ENCODE measurements around the gene FAM168B.
"Not testable (repeated sequence)": the region's sequence is repeated elsewhere in the genome, so short reads cannot be mapped to it uniquely, and the experiment has no call there.

FAM168B gene, protein sequence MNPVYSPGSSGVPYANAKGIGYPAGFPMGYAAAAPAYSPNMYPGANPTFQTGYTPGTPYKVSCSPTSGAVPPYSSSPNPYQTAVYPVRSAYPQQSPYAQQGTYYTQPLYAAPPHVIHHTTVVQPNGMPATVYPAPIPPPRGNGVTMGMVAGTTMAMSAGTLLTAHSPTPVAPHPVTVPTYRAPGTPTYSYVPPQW

DNA sequence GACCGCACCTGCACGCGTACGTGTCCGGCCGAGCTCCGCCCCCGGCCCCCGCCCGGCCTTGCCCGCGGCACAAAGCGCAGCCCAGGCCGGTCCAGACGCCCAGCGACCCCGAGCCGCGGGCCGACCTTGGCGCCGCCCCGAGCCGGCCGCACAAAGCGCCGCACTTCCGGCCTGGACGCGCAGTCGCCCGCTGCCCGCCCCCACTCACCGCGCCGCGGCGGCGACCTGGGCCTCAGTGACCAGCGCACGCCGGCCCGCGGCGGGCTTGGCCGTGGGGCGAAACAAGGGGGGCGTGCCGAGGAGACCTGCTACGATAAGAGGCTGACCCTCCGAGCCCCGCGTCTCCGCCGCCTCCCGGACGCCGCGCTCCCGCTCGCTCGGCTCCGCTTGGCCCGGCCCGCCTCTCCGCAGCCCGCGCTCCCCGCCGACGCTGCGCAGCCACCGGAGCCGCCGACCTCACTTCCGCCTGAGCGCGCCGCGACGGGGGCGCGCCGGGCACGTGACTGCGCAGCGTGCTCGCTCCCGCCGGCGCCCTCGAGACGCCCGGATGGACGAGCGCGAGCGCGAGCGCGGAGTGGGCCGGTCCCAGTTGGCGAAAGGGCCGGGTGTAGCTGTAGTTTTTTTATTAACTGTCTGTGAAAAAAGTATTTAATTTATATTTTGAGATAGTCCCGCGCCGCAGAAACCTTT lies at the start of gene FAM168B:
Gene FAM168B (minus strand): TSS at position 455 of the 690 bp plus-strand sequence. CDS start 10,814 bp downstream, outside the sequence.
- peak; percentile 85 for DNase-seq

DNA sequence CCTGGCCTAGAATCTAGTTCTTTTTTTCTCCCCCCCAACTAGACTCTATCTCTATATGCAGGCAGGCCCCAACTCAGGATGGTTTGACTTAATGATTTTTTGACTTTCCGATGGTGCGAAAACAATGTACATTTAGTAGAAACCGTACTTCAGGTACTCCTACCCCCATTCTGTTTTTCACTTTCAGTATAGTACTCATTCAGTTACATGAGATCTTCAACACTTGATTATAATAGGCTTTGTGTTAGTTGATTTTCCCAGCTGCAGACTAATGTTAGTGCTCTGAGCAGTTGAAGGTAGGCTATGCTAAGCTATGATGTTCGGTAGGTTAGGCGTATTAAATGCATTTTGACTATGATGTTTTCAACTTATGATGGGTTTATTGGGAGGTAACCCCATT lies 49.6 kb upstream of the FAM168B start:
- DNase-seq = no peak

DNA sequence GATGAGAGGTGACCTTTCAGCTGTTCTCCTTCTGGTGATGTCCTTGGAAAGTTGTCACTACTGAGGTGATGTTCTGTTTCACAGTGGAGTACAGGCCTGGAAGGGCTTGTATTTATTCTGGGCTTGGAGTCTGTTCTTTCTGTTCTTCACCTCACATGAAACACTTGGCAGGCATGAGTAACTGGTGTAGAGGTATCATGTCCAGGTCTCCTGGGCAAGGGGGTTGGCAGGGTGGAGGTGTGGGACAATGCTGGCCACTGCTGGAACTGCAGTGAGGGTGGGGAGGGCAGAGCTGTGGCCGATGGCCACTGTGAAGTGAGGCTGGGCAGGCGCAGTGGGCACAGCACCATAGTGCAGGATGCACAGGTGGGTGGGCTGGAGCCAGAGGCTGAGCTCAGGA lies 47.3 kb upstream of the FAM168B start:
- no peak for DNase-seq

DNA sequence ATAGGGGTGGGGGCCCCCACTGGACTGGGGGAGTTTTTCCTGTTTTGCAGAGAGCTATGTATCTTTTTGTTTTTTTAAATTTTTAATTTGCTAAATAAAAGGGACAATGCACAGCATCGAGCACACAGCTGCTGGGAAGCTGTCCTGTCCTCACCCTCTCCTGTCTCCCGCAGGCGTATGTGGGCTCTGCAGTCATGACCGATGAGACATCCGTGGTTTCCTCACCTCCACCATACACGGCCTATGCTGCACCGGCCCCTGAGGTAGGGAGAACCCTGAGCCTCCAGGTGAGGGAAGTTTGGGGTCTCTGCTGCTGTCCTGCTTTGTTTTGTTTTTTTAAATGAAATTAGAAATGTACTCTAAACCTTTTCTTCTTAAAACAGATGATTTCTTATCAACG lies 39.5 kb upstream of the FAM168B start:
- no peak for DNase-seq

DNA sequence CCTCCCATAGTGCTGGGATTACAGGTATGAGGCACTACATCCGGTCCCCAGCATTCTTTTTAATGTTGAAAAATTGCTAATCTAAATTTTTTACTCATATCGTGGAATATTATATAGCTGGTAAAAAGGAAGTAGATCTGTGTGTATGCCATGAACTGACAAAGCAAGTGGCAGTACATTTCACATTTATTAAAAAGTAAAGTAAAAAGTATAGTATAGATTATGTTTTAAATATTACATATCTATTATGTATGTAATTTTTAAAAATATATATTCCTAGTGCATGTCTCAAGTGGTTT lies 37.0 kb upstream of the FAM168B start:
- no peak for DNase-seq

DNA sequence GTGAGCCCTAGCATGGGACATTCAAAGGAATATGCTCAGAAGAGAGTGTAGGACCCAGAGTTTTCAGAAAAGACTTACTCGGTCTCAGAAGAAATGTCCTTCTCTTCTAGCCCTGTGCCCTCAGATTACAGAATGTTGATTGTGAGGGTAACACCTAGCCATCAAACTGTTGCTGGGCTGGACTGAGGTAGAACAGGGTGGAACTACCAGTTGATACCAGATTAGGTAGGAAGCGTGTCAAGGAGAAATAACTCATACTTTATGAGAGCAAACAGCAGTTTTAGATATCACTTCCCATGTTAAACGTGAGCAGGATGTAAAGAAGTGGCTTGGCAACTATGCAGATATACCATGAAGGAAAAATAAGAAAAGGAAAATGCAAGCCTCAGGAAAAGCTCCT lies 34.7 kb upstream of the FAM168B start:
- no peak for DNase-seq

DNA sequence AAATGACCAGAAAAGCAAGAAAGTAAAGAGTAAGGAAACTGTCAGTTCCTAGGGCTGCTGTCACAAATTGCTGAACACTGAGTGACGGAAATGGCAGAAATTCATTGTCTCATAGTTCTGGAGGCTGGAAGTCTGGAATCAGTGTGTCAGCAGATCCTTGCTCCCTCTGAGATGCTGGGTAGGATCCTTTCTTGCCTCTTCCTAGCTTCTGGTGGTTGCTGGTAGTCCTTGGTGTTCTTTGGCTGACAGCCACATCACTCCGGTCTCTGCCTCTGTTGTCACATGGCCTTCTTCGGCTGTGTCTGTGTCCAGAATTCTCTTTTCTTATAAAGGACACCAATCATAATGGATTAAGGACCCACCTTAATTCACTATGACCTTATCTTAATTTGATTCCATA lies 33.8 kb upstream of the FAM168B start:
- DNase-seq = no peak

DNA sequence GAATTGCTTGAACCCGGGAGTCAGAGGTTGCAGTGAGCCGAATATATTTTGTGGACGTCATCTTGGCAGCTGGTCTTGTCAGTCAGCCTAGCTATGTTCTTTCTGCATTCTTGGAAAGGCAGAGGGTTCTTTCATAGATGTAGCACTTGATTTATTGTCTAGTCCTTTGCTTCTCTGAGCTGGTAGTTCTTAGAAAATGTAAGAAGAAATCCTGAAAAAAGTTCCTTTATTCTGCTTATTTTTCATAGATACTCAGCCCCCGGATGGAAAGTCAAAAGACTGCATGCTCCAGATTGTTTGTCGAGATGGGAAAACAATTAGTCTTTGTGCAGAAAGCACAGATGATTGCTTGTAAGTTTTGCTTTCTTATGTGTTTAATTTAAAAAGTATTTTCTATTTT lies 33.2 kb upstream of the FAM168B start:
- DNase-seq = no peak

DNA sequence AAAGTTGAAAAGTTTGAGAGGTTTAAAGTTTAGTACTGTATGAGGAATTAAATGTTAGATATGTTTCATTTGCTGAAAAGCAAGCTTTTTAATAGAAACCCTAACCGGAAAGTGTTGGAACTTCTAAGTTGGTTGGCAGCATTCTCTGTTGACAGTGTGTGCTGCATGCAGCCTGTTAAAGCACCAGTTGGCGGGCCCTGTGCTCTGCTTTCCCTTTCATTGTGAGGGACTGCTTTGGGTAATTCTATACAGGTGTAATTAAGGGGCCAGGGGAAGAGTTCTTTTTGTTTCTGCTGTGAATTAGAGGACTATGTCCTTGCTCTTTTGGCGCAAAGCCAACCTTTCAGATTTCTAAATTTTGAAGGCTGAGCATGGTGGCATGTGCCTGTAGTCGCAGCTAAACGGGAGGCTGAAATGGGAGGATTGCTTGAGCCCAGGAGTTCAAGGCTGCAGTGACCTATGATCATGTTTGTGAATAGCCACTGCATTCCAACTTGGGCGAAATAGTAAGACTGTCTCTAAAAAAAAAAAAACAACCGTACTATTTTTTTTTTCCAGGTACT lies 32.0 kb upstream of the FAM168B start:
- DNase-seq = no peak

DNA sequence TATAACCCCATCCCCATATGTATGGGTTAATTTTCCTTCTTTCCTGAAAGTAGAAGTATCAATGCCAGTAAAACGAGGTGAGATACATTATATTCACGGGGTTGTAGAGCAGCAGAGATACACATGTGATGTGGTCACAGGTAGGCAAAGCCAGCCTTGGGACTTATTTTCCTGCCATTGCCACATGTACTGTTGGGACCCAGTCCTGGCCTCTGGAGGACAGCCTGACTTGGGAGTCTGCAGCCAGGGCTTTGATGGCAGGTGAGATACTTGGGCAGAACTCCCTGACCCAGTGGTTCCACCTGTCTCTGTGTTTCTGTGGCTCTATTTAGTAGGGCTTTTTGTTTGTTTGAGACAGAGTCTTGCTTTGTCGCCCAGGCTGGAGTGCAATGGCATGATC lies 29.9 kb upstream of the FAM168B start:
- DNase-seq = no peak

DNA sequence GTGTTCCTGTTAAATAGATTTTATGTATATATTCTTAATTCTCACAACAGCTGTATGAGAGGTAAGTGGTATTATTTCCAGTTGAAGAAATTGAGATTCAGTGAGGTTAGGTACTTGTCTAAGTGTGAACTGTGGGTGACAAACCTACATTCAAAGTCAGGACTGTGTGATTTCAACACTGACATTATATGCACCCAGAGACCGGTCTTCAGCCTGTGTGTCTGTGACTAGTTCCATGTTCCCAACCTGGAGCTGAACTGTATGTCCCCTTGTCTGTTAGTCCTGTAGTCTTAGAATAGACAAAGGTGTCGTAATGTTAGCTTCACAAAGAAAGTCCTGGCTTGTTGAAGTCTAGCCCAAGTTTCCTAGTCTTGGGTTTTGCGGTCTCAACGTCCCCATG lies 29.2 kb upstream of the FAM168B start:
- DNase-seq = no peak

DNA sequence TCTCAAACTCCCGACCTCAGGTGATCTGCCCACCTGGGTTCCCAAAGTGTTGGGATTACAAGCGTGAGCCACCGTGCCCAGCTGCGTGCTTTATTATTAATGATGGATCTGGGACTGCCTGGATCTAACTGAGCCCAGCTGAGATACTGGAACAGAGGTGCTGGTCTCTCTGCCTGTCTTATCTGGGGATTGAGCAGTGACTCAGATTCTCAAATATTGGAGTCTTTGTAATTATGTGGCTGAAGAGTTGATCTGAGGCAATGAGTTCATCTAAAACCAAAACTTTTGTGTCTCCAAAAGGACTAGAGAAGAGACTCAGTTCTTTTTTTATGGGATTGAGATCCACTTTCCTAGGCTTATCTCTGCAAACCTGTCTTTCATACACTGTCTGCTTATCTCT lies 28.2 kb upstream of the FAM168B start:
- no peak for DNase-seq

DNA sequence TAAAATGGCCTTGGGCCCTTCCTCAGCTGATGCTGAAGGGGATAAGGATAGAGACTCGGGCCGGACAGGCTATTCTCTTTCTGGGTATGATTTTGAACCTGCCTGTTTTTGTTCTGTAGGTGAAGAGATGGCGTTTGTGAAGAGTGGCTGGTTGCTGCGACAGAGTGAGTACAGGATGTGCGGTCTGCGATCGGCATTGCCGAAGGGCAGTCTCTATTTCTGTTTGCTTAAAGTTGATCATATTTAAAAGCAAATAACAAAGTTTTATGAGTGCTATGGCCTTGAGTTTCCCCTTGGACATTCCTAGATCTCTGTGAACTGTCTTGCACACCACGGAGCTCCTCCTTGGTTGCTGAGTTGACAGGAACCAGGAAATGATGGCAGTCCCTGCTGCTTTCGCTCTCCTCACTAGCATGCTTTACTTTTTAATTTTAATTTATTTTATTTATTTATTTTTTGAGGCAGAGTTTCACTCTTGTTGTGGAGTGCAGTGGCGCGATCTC lies 27.6 kb upstream of the FAM168B start:
- no peak for DNase-seq

DNA sequence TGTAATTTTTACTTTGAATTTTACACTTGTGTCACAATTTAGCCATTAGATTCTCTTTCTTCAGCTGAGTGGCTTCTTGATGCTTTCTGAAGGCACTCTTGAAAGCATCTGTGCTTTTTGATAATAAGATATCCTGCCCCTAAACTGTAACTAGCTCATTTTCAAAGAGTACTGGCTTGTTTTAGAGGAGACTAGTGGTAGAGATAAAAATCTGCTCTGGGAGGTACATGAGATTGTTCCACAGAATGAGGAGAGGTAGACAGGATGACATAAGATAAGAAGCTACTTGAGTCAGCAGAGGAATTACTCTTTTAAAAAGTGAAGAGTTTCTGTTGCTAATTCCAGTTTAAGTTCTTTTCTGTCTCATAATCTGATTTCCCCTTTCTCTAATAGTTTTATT lies 22.5 kb upstream of the FAM168B start:
- no peak for DNase-seq

DNA sequence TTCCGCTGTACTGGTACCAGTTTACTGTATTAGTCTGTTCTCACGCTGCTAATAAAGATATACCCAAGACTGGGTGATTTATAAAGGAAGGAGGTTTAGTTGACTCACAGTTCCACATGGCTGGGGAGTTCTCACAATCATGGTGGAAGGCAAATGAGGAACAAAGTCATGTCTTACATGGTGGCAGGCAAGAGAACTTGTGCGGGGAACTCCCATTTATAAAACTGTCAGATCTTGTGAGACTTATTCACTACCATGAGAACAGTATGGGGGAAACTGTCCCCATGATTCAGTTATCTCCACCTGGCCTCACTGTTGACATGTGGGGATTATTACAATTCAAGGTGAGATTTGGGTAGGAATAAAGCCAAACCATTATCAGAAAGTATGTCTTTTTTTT lies 21.7 kb upstream of the FAM168B start:
- not testable (repeated sequence) for DNase-seq

DNA sequence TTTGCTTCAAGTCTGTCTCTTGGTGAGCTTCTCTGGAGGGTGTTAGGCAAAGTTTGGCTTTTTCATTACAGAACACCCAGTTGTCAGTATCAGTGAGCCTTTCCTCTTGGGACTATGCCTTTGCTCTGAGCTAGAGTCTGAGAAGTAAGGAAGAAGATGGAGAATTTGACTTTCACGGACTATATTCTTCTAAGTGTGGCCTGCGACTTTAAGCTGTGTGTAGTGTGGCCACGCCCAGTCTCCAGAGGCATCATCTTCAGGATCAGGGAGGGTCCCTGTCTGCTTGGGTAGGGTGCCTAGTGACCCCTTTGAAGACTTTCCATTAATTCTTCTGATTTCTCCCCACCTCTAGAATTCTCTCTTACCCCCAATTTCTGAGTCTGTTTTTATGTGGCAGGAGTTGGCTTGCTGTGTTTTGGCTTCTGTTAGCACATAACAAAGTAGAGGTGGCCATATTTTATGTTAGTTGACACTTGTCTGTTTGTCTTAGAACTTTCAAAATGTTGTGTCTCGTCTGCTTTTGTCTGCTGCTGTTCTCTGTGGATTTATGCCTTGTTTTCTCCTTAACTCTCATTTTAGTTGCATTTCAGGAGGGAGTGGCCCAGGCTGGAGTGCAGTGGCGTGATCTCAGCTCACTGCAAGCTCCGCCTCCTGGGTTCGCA lies 20.4 kb upstream of the FAM168B start:
- DNase-seq = no peak

DNA sequence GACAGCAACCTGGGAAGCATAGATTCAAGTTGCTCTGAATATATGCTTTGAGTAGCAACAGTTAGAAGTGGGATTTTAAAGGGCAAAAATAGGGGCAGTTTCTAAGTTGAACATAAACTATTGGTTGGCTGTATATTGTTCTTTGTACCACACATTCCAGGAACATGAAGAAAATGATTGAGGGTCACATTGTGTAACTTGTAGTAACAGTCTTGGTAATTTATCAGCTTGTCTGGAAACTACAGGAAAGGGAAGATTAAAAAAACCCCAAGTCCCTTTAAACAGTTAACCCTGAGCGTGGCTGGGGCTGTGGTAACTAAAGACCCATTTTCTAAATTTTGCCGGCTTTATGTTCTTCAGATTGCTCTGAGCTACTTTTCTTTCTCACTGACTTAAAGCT lies 19.3 kb upstream of the FAM168B start:
- DNase-seq = no peak

DNA sequence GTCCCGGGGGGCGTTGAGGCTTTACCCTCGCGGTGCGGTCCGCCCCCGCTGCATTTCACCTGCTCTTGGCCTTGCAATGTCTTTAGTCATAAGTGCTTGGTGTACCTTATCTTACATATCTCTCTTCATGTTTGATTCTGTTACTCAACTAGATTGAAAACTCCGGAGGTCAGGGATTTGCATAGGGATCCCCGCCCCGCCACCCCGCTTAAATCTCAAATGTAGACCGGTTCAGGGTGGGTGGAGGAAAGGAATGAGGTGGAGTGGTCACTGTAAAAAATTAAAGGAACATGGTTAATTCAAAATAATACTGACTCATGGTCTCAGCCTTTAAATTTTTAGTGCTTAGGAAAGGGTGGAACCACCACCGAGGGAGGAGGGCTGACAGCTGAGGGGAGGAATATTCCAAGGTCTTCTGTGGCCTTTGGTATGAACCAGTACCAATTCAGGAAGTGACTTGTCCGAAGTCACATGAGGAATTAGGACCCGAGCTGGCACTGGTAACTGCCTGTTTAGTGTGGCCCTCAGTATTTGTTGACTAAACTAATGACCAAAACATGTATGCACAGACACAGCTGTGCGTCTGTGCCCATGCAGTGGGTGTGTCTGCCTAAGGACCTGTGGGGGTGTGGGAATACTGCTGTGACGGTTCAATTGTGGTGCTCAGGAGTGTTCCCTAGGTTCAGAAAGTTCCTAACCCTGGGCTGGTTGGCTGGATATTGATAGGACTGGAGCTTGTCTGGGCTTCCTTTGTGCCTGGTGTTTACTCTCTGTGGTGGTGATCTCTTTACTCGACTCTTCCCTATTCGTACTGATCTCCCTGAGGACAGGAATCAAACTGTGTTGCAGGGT lies 12.9 kb upstream of the FAM168B start:
- DNase-seq = peak; percentile 28

DNA sequence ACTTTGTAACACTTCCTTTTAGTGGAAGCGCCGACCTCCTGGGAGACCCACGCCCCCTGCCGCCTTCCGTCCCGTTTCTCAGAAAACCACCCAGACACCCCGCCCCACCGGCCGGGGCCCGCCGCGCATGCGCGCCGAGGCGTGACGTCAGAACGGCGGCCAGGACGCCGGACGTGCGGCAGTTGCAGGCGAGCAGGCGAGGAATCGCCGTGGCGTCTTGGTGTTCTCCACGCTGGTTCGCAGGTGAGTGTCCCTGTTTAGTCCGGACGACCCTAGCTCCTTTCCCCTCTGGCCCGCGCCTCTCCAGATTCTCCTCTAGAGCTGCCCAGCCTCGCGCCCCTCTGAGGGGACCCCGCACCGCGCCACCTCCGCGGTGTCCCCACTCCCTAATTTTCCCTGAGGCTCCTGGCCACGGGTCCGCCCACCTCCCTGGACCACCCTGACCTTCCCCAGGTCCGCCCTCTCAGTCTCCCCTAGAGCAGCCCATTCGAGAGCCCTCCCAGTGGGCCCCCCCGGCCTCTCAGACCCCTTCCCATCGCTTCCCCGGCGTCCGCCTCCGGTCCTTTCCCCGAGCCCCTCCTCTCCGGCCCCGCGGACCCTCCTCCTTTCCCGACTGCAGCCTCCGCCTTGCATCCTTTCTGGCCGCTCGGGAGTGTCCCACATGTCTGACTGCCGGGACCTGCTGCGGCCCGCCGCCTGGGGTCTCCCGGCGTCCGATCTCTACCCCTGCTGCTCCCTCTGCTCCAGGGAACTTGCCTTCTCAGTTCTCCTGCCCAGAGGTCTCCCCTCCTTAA lies 12.1 kb upstream of the FAM168B start, which contains the start of gene PLEKHB2:
Gene PLEKHB2 (plus strand): TSS at position 181 of the 794 bp plus-strand sequence. CDS start 15,606 bp downstream, outside the sequence.
- DNase-seq = peak; percentile 92

DNA sequence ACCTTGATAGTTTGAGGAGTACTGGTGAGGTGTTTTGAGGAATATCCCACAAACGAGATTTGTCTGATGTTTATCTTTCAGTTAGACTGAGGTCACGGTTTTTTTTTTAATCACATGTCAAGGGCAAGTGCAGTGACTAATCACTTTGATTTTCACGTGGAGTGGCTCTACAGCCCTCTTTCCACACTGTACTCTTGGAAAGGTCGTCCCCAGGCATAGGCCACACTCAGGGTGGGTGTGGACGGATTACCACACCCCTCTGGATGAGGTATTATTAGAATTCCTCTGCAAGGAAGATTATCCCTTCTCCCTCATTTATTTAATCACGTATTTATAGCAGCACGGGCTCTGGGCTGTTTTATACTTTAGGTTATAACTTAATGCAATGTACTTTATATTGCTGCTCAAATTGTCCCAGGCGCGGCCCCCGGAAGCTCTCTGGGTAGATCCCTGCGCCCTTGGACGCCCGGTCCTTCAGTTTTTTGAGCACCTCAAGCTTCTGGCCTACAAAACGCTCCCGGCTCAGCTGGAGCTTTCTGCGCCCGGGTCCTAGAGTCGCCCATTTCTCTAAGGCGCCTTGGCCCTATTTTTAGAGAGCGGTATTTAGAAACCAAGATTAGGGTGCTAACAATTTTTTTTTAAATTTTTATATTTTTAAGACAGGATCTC lies 11.4 kb upstream of the FAM168B start:
- DNase-seq = peak; percentile 19

DNA sequence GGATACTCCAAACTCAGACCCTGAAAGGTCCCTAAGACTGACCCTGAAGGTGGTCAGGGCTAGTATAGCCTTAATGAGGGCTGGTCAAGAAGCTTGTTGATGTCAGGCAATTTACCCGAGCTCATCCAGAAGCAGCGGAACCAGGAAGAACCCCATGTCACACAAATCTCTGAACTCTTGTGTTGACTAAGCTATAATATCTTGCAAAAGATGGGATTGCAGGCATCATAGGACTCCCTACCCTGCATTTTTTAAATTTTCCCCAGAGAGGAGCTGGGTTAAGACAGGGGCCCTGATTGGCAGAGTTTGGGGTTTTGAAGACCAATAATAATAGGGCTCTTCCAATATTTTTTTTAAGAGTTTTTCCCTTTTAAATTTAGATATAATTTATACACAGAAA lies 9.9 kb upstream of the FAM168B start:
- DNase-seq = no peak

All from stimulated activated CD4-positive, alpha-beta T cell treated with anti-CD3 and anti-CD28 coated beads, Interleukin-12 subunit alpha, Interleukin-12 subunit beta, amount 100 ng/mL, for 4 hours (primary cell).